Thyroid gland (tissue), 4 donors: ENCODE data around the gene GPR18.

Experiments used
- POLR2A ChIP-seq, 2 donors: fragments of 450-650 bp; IDR thresholded peaks; one replicate each; pipeline ENCODE4 v1.6.1; 2017; ENCODE audit warnings: antibody characterized with exemption in 2 of 2, mild to moderate bottlenecking in 2 of 2, moderate library complexity in 1 of 2
- TF ChIP-seq, protein P1 (sequence below), 6 experiments: fragments of 200-600 bp in 3 of 6; fragments of 450-650 bp in 3 of 6; sonication (generic) in 3 of 6; IDR thresholded peaks; one replicate each; pipeline ENCODE4 v1.5.1; 2016 to 2019; ENCODE audit warnings: antibody characterized with exemption in 6 of 6, mild to moderate bottlenecking in 2 of 6, inconsistent platforms in 1 of 6, moderate library complexity in 1 of 6

DNA sequence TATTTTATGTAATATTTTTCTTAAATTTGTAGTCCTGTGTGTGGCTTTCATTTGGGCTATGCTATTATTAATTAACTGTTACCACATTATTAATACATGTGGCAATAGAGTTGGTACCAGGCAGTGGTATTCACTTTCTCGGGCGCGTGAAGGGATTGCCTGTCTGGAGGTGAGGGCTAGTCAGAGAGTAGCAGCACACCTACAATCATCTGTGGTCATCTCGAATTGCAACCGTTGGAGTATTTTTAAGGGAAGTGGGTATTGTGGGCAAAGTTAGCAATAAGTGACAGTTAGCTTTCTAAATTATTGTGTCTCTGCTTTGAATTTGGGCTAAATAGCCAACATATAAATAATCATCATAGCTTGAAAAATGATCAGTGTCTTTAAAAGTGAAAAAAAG lies 20.0 kb upstream of the GPR18 start:
- TF ChIP-seq, protein P1, sequence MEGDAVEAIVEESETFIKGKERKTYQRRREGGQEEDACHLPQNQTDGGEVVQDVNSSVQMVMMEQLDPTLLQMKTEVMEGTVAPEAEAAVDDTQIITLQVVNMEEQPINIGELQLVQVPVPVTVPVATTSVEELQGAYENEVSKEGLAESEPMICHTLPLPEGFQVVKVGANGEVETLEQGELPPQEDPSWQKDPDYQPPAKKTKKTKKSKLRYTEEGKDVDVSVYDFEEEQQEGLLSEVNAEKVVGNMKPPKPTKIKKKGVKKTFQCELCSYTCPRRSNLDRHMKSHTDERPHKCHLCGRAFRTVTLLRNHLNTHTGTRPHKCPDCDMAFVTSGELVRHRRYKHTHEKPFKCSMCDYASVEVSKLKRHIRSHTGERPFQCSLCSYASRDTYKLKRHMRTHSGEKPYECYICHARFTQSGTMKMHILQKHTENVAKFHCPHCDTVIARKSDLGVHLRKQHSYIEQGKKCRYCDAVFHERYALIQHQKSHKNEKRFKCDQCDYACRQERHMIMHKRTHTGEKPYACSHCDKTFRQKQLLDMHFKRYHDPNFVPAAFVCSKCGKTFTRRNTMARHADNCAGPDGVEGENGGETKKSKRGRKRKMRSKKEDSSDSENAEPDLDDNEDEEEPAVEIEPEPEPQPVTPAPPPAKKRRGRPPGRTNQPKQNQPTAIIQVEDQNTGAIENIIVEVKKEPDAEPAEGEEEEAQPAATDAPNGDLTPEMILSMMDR (IDR thresholded peaks at IDR 0.05) = no peak
- TF ChIP-seq POLR2A (IDR thresholded peaks at IDR 0.05) = no peak
